ENCODE results near the gene TMBIM6.
"Not testable (repeated sequence)": the region's sequence is repeated elsewhere in the genome, so short reads cannot be mapped to it uniquely, and the experiment has no call there.

- not testable (repeated sequence) for TF ChIP-seq EZH2 (IDR thresholded peaks at IDR 0.05); POLR2AphosphoS5 (IDR thresholded peaks at IDR 0.05; ENCODE audit: borderline replicate concordance, low read depth, low read length); FOXP2 (optimal IDR thresholded peaks at IDR 0.05; ENCODE audit: control extremely low read depth, extremely low read length, insufficient read depth)
Measured at GRCh38 chr12:49721355-49721754, 20.0 kb upstream of the TMBIM6 start.
